MG63 (cell line): ENCODE data around the gene NACC1. TPM values are rescaled to one million over a fixed set of nuclear protein-coding genes. Genes with fewer than 3 reads are reported as not detected.

ENCODE experiments used
- DNase-seq: peaks from one replicate; pipeline ENCODE4 v3.0.0-alpha.2; 2020
- H3K27me3 ChIP-seq: fragments of 250-450 bp; sonication (Bioruptor Pico); 2 replicates; pipeline ENCODE4 v1.5.1; 2020; ENCODE audit warnings: mild to moderate bottlenecking, moderate library complexity
- H3K36me3 ChIP-seq: fragments of 250-450 bp; sonication (Bioruptor Pico); 2 replicates; pipeline ENCODE4 v1.5.1; 2020; ENCODE audit warnings: mild to moderate bottlenecking, moderate library complexity
- H3K4me3 ChIP-seq: fragments of 250-450 bp; sonication (Bioruptor Pico); 2 replicates; pipeline ENCODE4 v1.5.1; 2020; ENCODE audit warnings: mild to moderate bottlenecking, moderate library complexity
- H3K9me3 ChIP-seq: fragments of 250-450 bp; sonication (Bioruptor Pico); 2 replicates; pipeline ENCODE4 v1.5.1; 2020; ENCODE audit warnings: mild to moderate bottlenecking, moderate library complexity
- total RNA-seq: library from RNA; depleted of rRNA; stranded (reverse); fragments of >200 nt; shearing (Covaris generic); gene quantifications from 2 replicates; pipeline ENCODE4 v1.2.3, GENCODE V29; 2014; ENCODE audit warnings: low replicate concordance

NACC1 gene
- total RNA-seq, 1 experiment from 2014 or later: 96.4 TPM

- DNase-seq: no peak
- peaks cover 86% of the 10 kb centered on the region for H3K36me3 ChIP-seq
Observed at GRCh38 chr19:13122980-13123957, 5.2 kb downstream of the NACC1 start.

GRCh38 chr19:13127051-13127450 lies 9.0 kb downstream of the NACC1 start:
- no peaks in the 10 kb centered on the region for H3K27me3 ChIP-seq
- peak; percentile 64 for DNase-seq
- no peaks in the 10 kb centered on the region for H3K9me3 ChIP-seq
- peaks cover 93% of the 10 kb centered on the region for H3K36me3 ChIP-seq
- no peak overlapping the region for H3K4me3 ChIP-seq

More at GRCh38 chr19:13122980-13123957, 5.2 kb downstream of the NACC1 start:
- no peak overlapping the region for H3K4me3 ChIP-seq
- H3K27me3 ChIP-seq: no peaks in the 10 kb centered on the region
- H3K9me3 ChIP-seq: no peaks in the 10 kb centered on the region

- DNase-seq: no peak
- no peaks in the 10 kb centered on the region for H3K9me3 ChIP-seq
- H3K27me3 ChIP-seq: no peaks in the 10 kb centered on the region
- H3K36me3 ChIP-seq: peaks cover 90% of the 10 kb centered on the region
- H3K4me3 ChIP-seq: no peak overlapping the region
Observed at GRCh38 chr19:13127811-13128575, 9.9 kb downstream of the NACC1 start.

GRCh38 chr19:13128583-13128982 lies 10.5 kb downstream of the NACC1 start:
- Histone ChIP-seq H3K9me3 (no peaks in the 10 kb centered on the region), H3K4me3 (no peak overlapping the region), H3K36me3 (peaks cover 87% of the 10 kb centered on the region), H3K27me3 (no peaks in the 10 kb centered on the region)
- DNase-seq: no peak

- no peak for DNase-seq
- Histone ChIP-seq H3K27me3 (no peaks in the 10 kb centered on the region), H3K4me3 (no peak overlapping the region), H3K36me3 (peaks cover 87% of the 10 kb centered on the region), H3K9me3 (no peaks in the 10 kb centered on the region)
Observed at GRCh38 chr19:13129384-13129783, 11.3 kb downstream of the NACC1 start.

- Histone ChIP-seq H3K36me3 (peaks cover 89% of the 10 kb centered on the region), H3K9me3 (no peaks in the 10 kb centered on the region), H3K27me3 (no peaks in the 10 kb centered on the region), H3K4me3 (no peak overlapping the region)
- DNase-seq: no peak
Observed at GRCh38 chr19:13130886-13131490, 12.9 kb downstream of the NACC1 start.

- DNase-seq: no peak
- Histone ChIP-seq H3K27me3 (no peaks in the 10 kb centered on the region), H3K9me3 (no peaks in the 10 kb centered on the region), H3K4me3 (no peak overlapping the region), H3K36me3 (peaks cover 92% of the 10 kb centered on the region)
Observed at GRCh38 chr19:13132471-13133180, 14.6 kb downstream of the NACC1 start.

- no peak for DNase-seq
- no peak overlapping the region for H3K4me3 ChIP-seq
- peaks cover 92% of the 10 kb centered on the region for H3K36me3 ChIP-seq
- H3K9me3 ChIP-seq: no peaks in the 10 kb centered on the region
- no peaks in the 10 kb centered on the region for H3K27me3 ChIP-seq
Observed at GRCh38 chr19:13133241-13133870, 15.3 kb downstream of the NACC1 start.

- Histone ChIP-seq H3K4me3 (no peak overlapping the region), H3K27me3 (no peaks in the 10 kb centered on the region), H3K9me3 (no peaks in the 10 kb centered on the region), H3K36me3 (peaks cover 89% of the 10 kb centered on the region)
- DNase-seq: no peak
Observed at GRCh38 chr19:13134626-13135025, 16.6 kb downstream of the NACC1 start.

GRCh38 chr19:13135068-13136062 lies 17.3 kb downstream of the NACC1 start:
- Histone ChIP-seq H3K4me3 (no peak overlapping the region), H3K27me3 (no peaks in the 10 kb centered on the region), H3K36me3 (peaks cover 84% of the 10 kb centered on the region), H3K9me3 (no peaks in the 10 kb centered on the region)
- DNase-seq: no peak

- Histone ChIP-seq H3K9me3 (no peaks in the 10 kb centered on the region), H3K27me3 (no peaks in the 10 kb centered on the region), H3K4me3 (no peak overlapping the region), H3K36me3 (peaks cover 81% of the 10 kb centered on the region)
- no peak for DNase-seq
Observed at GRCh38 chr19:13137290-13137794, 19.3 kb downstream of the NACC1 start.

GRCh38 chr19:13138171-13138915 lies 20.3 kb downstream of the NACC1 start:
- H3K36me3 ChIP-seq: peaks cover 77% of the 10 kb centered on the region
- no peaks in the 10 kb centered on the region for H3K27me3 ChIP-seq
- no peak overlapping the region for H3K4me3 ChIP-seq
- H3K9me3 ChIP-seq: no peaks in the 10 kb centered on the region
- DNase-seq: no peak

GRCh38 chr19:13138916-13139198 lies 20.8 kb downstream of the NACC1 start:
- no peak overlapping the region for H3K4me3 ChIP-seq
- no peaks in the 10 kb centered on the region for H3K27me3 ChIP-seq
- H3K9me3 ChIP-seq: no peaks in the 10 kb centered on the region
- no peak for DNase-seq
- H3K36me3 ChIP-seq: peaks cover 75% of the 10 kb centered on the region

- Histone ChIP-seq H3K27me3 (no peaks in the 10 kb centered on the region), H3K9me3 (no peaks in the 10 kb centered on the region), H3K4me3 (no peak overlapping the region), H3K36me3 (peaks cover 75% of the 10 kb centered on the region)
- DNase-seq: no peak
Observed at GRCh38 chr19:13139633-13140311, 21.7 kb downstream of the NACC1 start.
